H1 (cell line): ENCODE measurements around the gene SHLD2. TPM values are rescaled to one million over a fixed set of nuclear protein-coding genes. Genes with fewer than 3 reads are reported as not detected.
"Not testable (repeated sequence)": the region's sequence is repeated elsewhere in the genome, so short reads cannot be mapped to it uniquely, and the experiment has no call there.

ENCODE experiments used
- CTCF ChIA-PET: fragments of 300-600 bp; sonication (Branson Sonifier 250); formaldehyde crosslinking; loops from one replicate; lab custom pipeline; 2021; ENCODE audit not compliant: partially characterized antibody; lab: Charles Lee
- POLR2A ChIA-PET: fragments of 300-600 bp; sonication (Branson Sonifier 250); formaldehyde crosslinking; loops from one replicate; lab custom pipeline; 2021; ENCODE audit warnings: inconsistent platforms; ENCODE audit not compliant: partially characterized antibody; lab: Charles Lee
- DNase-seq, 2 experiments: peaks; one replicate each; pipeline versions ENCODE4 v3.0.0 to v3.0.0-alpha.2; 2010 to 2022; ENCODE audit warnings: low spot score in 2 of 2, low read depth in 1 of 2, mixed read lengths in 1 of 2
- FAIRE-seq: peaks from 2 replicates; lab custom pipeline; 2011; peaks lifted over from hg19 to GRCh38; lab: Jason Lieb, UNC
- H2AFZ ChIP-seq: 2 replicates; pipeline ENCODE4 v1.8.1; 2012; ENCODE audit warnings: low read length, inconsistent platforms
- H2AK5ac ChIP-seq: 2 replicates; pipeline ENCODE4 v1.6.1; 2013; ENCODE audit warnings: low read depth, low read length
- H2BK120ac ChIP-seq: replicated peaks from 2 replicates; pipeline ENCODE3; 2013; ENCODE audit warnings: low read depth, low read length, inconsistent platforms
- H2BK12ac ChIP-seq: 2 replicates; pipeline ENCODE4 v1.6.1; 2013; ENCODE audit warnings: low read depth, low read length
- H2BK15ac ChIP-seq: 2 replicates; pipeline ENCODE4 v1.6.1; 2013; ENCODE audit warnings: low read length
- H2BK20ac ChIP-seq: 2 replicates; pipeline ENCODE4 v1.6.1; 2013; ENCODE audit warnings: low read length
- H2BK5ac ChIP-seq: 2 replicates; pipeline ENCODE4 v1.6.1; 2013; ENCODE audit warnings: low read depth, low read length
- H3K14ac ChIP-seq: 2 replicates; pipeline ENCODE4 v1.6.1; 2013; ENCODE audit warnings: inconsistent platforms; ENCODE audit not compliant: insufficient read length
- H3K18ac ChIP-seq: 2 replicates; pipeline ENCODE4 v1.6.1; 2013; ENCODE audit warnings: low read length; ENCODE audit errors: extremely low read depth
- H3K23ac ChIP-seq: 2 replicates; pipeline ENCODE4 v1.6.1; 2013; ENCODE audit warnings: inconsistent platforms; ENCODE audit not compliant: insufficient read length
- H3K23me2 ChIP-seq: 2 replicates; pipeline ENCODE4 v1.6.1; 2013; ENCODE audit warnings: low read depth, low read length
- H3K27ac ChIP-seq: 2 replicates; pipeline ENCODE4 v1.6.1; 2011; ENCODE audit warnings: low read depth, low read length, inconsistent platforms
- H3K27me3 ChIP-seq, 4 experiments: replicated peaks in 1 of 4; 1 replicate in 1 of 4; 2 replicates in 3 of 4; pipeline versions ENCODE4 v1.6.1 to v1.8.1; 2011 to 2013; ENCODE audit warnings: low read length in 3 of 4, mild to moderate bottlenecking in 3 of 4, inconsistent platforms in 2 of 4, mixed read lengths in 2 of 4, moderate library complexity in 1 of 4; ENCODE audit not compliant: control insufficient read depth in 3 of 4, insufficient read depth in 3 of 4; ENCODE audit errors: extremely low read depth in 1 of 4
- H3K36me3 ChIP-seq, 4 experiments: 2 replicates each; pipeline versions ENCODE4 v1.6.1 to v1.8.1; 2011 to 2013; ENCODE audit warnings: mild to moderate bottlenecking in 4 of 4, low read length in 3 of 4, moderate library complexity in 2 of 4, control low read depth in 1 of 4, inconsistent platforms in 1 of 4; ENCODE audit not compliant: insufficient read depth in 4 of 4, control insufficient read depth in 2 of 4
- H3K4ac ChIP-seq: replicated peaks from 2 replicates; pipeline ENCODE3; 2013; ENCODE audit warnings: low read length, low read depth, mixed read lengths, inconsistent platforms; ENCODE audit not compliant: insufficient read length
- H3K4me1 ChIP-seq, 4 experiments: replicated peaks in 1 of 4; 1 replicate in 1 of 4; 2 replicates in 3 of 4; pipeline versions ENCODE4 v1.6.1 to v1.8.1; 2011 to 2013; ENCODE audit warnings: low read length in 3 of 4, inconsistent platforms in 2 of 4, mixed read lengths in 1 of 4; ENCODE audit not compliant: insufficient read depth in 4 of 4, control insufficient read depth in 3 of 4
- H3K4me2 ChIP-seq, 2 experiments: 2 replicates each; pipeline versions ENCODE4 v1.6.1 to v1.8.1; 2011 to 2013; ENCODE audit warnings: low read depth in 2 of 2, low read length in 2 of 2, control low read depth in 1 of 2, inconsistent platforms in 1 of 2, mild to moderate bottlenecking in 1 of 2; ENCODE audit not compliant: insufficient read depth in 1 of 2
- H3K4me3 ChIP-seq, 4 experiments: fragments of 200-600, 300-600 bp in 1 of 4; sonication (generic), shearing (Covaris generic), sonication (Bioruptor Twin) in 1 of 4; 2 replicates each; pipeline versions ENCODE4 v1.5.1 to v1.8.1; 2011 to 2016; ENCODE audit warnings: low read length in 4 of 4, low read depth in 3 of 4, control low read depth in 2 of 4, inconsistent platforms in 2 of 4, mild to moderate bottlenecking in 2 of 4, mixed read lengths in 1 of 4, moderate library complexity in 1 of 4; ENCODE audit not compliant: insufficient read depth in 2 of 4; ENCODE audit errors: extremely low read depth in 1 of 4
- H3K56ac ChIP-seq: replicated peaks from 2 replicates; pipeline ENCODE3; 2013; ENCODE audit warnings: low read depth, mild to moderate bottlenecking, mixed read lengths, low read length, inconsistent platforms; ENCODE audit not compliant: insufficient read length
- H3K79me1 ChIP-seq: 2 replicates; pipeline ENCODE4 v1.6.1; 2013; ENCODE audit warnings: low read depth, low read length, control low read depth
- H3K79me2 ChIP-seq, 2 experiments: 2 replicates each; pipeline versions ENCODE4 v1.6.1 to v1.8.1; 2012 to 2013; ENCODE audit warnings: low read length in 2 of 2, mild to moderate bottlenecking in 2 of 2, inconsistent platforms in 1 of 2; ENCODE audit not compliant: insufficient read depth in 2 of 2, control insufficient read depth in 1 of 2
- H3K9ac ChIP-seq, 4 experiments: replicated peaks in 1 of 4; 1 replicate in 1 of 4; 2 replicates in 3 of 4; pipeline versions ENCODE4 v1.6.1 to v1.8.1; 2011 to 2013; ENCODE audit warnings: low read depth in 3 of 4, low read length in 3 of 4, control low read depth in 2 of 4, mild to moderate bottlenecking in 2 of 4, moderate library complexity in 2 of 4, inconsistent platforms in 1 of 4; ENCODE audit errors: extremely low read depth in 1 of 4
- H3K9me3 ChIP-seq, 2 experiments: 2 replicates each; pipeline versions ENCODE4 v1.6.1 to v1.8.1; 2012 to 2013; ENCODE audit warnings: mild to moderate bottlenecking in 2 of 2, moderate library complexity in 2 of 2, control low read depth in 1 of 2, inconsistent platforms in 1 of 2, low read depth in 1 of 2, low read length in 1 of 2, mixed read lengths in 1 of 2; ENCODE audit not compliant: insufficient read depth in 2 of 2
- H4K20me1 ChIP-seq, 2 experiments: replicated peaks in 1 of 2; 2 replicates each; pipeline versions ENCODE3 to v1.8.1; 2011 to 2013; ENCODE audit warnings: inconsistent platforms in 2 of 2, low read length in 2 of 2, mild to moderate bottlenecking in 1 of 2; ENCODE audit not compliant: insufficient read depth in 2 of 2, control insufficient read depth in 1 of 2
- H4K5ac ChIP-seq: 2 replicates; pipeline ENCODE4 v1.6.1; 2013; ENCODE audit warnings: low read length, low read depth, mixed read lengths, inconsistent platforms; ENCODE audit not compliant: insufficient read length
- H4K8ac ChIP-seq: 2 replicates; pipeline ENCODE4 v1.8.0; 2013; ENCODE audit warnings: mild to moderate bottlenecking, moderate library complexity, low read length, inconsistent platforms; ENCODE audit not compliant: insufficient read depth; ENCODE audit errors: extremely low read depth
- H4K91ac ChIP-seq: replicated peaks from 2 replicates; pipeline ENCODE3; 2013; ENCODE audit warnings: low read length, mixed read lengths, inconsistent platforms; ENCODE audit not compliant: insufficient read length
- WGBS, 2 experiments: shearing (Covaris generic) in 1 of 2; methylation state at CpG; one replicate each; pipeline versions ENCODE4 v1.1.6 to v1.1.7; 2013 to 2015; ENCODE audit warnings: low lambda C conversion rate in 2 of 2, mixed read lengths in 2 of 2, inconsistent platforms in 1 of 2, low coverage in 1 of 2, missing lambda C conversion rate in 1 of 2; ENCODE audit not compliant: insufficient replicate concordance in 2 of 2, insufficient coverage in 1 of 2, insufficient read length in 1 of 2; ENCODE audit errors: extremely low coverage in 1 of 2, missing lambda C conversion rate in 1 of 2; 5-methylcytosine and 5-hydroxymethylcytosine counted together
- polyA plus RNA-seq, 7 experiments: library from polyadenylated mRNA; depleted of rRNA in 3 of 7; stranded (reverse) in 5 of 7; unstranded in 2 of 7; fragments of >200 nt in 5 of 7; fragments of 200-250 nt in 2 of 7; gene quantifications; 1 replicate in 5 of 7; 2 replicates in 1 of 7; 4 replicates in 1 of 7; pipeline versions ENCODE4 v1.2.1 to v1.2.3, GENCODE V29; 2011 to 2013; ENCODE audit warnings: missing spikeins in 2 of 7, mixed read lengths in 2 of 7
- total RNA-seq: library from RNA; stranded (reverse); fragmentation: NEBNext Ultra II Directional; extraction: Animal tissue kit (Norgen Biotek cat#: 25700); gene quantifications from 2 replicates; pipeline ENCODE4 v1.2.1, GENCODE V29; 2021

SHLD2 gene
- total and polyA plus RNA-seq, 2 of the 8 experiments (the other 6 are each of a cell fraction or from before 2014, with no cell fraction given) = 7.9 to 32.4 TPM

DNA sequence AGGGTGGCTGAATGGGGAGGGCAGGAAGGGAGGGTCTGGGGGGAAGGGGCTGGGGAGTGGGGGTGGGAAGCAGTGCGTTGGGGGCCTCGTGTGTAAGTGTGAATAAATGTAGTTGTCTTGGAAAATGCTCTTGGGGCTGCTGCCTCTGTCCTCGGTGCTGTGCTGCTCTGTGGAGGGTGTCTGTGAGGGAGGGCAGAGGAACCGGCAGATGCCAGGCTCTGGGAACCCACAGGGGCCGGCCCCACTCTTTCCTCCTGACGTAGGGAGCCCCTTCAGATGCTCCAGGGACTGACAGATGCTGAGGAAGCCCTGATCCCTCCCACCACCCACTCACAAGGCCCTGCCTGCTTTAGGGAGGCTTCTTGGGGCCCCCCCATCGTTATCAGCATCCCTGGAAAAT, 139.8 kb downstream of the SHLD2 start:
- FAIRE-seq, H3K79me2 ChIP-seq, H2BK120ac ChIP-seq, DNase-seq, H3K4ac ChIP-seq, H3K4me1 ChIP-seq, CTCF ChIA-PET, H2BK20ac ChIP-seq, H3K18ac ChIP-seq, H3K4me2 ChIP-seq, H2BK5ac ChIP-seq, H4K5ac ChIP-seq, H2BK15ac ChIP-seq, H4K91ac ChIP-seq, H3K9me3 ChIP-seq, POLR2A ChIA-PET, H4K8ac ChIP-seq, H3K27ac ChIP-seq, H3K23me2 ChIP-seq, H2AK5ac ChIP-seq, H3K14ac ChIP-seq, H3K56ac ChIP-seq, H2BK12ac ChIP-seq, H3K36me3 ChIP-seq, H3K79me1 ChIP-seq, H3K27me3 ChIP-seq, H3K23ac ChIP-seq, H3K4me3 ChIP-seq, H2AFZ ChIP-seq, H4K20me1 ChIP-seq, H3K9ac ChIP-seq: not testable (repeated sequence)
- WGBS, 2 experiments = no CpG with 5 or more reads among the region's 7 CpGs

- CTCF ChIA-PET, H3K79me2 ChIP-seq, H3K4me2 ChIP-seq, H3K23me2 ChIP-seq, H3K79me1 ChIP-seq, H2BK15ac ChIP-seq, H2BK12ac ChIP-seq, POLR2A ChIA-PET, H2BK120ac ChIP-seq, H3K14ac ChIP-seq, H3K4me1 ChIP-seq, FAIRE-seq, H3K27ac ChIP-seq, H4K20me1 ChIP-seq, H2BK5ac ChIP-seq, H4K5ac ChIP-seq, H4K91ac ChIP-seq, H3K9me3 ChIP-seq, H3K27me3 ChIP-seq, DNase-seq, H3K9ac ChIP-seq, H3K23ac ChIP-seq, H2AFZ ChIP-seq, H4K8ac ChIP-seq, H2BK20ac ChIP-seq, H3K4me3 ChIP-seq, H3K36me3 ChIP-seq, H2AK5ac ChIP-seq, H3K18ac ChIP-seq, H3K56ac ChIP-seq, H3K4ac ChIP-seq: not testable (repeated sequence)
- 88% methylated on average over 4 of the region's 5 CpGs; no CpG with 5 or more reads in 1 of the 2 experiments for WGBS, 2 experiments
Observed at GRCh38 chr10:87237244-87237643, 142.2 kb downstream of the SHLD2 start.
